Right atrium auricular region (tissue), 2 donors: ENCODE data around the gene MMP20. TPM values are rescaled to one million over a fixed set of nuclear protein-coding genes. Genes with fewer than 3 reads are reported as not detected.

ENCODE experiments used
- DNase-seq: peaks from one replicate; pipeline ENCODE4 v3.0.0-alpha.2; 2019; ENCODE audit warnings: low spot score
- H3K27ac ChIP-seq, 2 donors: fragments of 200-600 bp; sonication (generic); 1 replicate in 1 of 2; 2 replicates in 1 of 2; pipeline ENCODE4 v1.5.1; 2016 to 2019
- H3K27me3 ChIP-seq, 2 donors: fragments of 200-600 bp; sonication (generic); one replicate each; pipeline versions ENCODE4 v1.5.1 to v1.6.0; 2017 to 2019
- H3K36me3 ChIP-seq: fragments of 200-600 bp; sonication (generic); one replicate; pipeline ENCODE4 v1.5.1; 2016
- H3K4me1 ChIP-seq, 2 donors: fragments of 200-600 bp; sonication (generic); one replicate each; pipeline versions ENCODE4 v1.5.1 to v1.6.0; 2017 to 2019
- H3K4me3 ChIP-seq, 2 donors: fragments of 200-600 bp; sonication (generic); 1 replicate in 1 of 2; 2 replicates in 1 of 2; pipeline ENCODE4 v1.5.1; 2017 to 2019; ENCODE audit warnings: mild to moderate bottlenecking in 1 of 2, moderate library complexity in 1 of 2
- H3K9me3 ChIP-seq, 2 donors: fragments of 200-600 bp; sonication (generic); one replicate each; pipeline ENCODE4 v1.5.1; 2019
- total RNA-seq, 2 donors: library from RNA; depleted of rRNA; stranded (reverse); fragments of >200 nt; gene quantifications; one replicate each; pipeline ENCODE4 v1.1.0, GENCODE V29; 2016
- TF ChIP-seq, protein P1 (sequence below), 2 donors: fragments of 200-600 bp; sonication (generic); IDR thresholded peaks; one replicate each; pipeline ENCODE4 v1.5.1; 2019; ENCODE audit warnings: antibody characterized with exemption in 2 of 2

Gene MMP20
- total RNA-seq, 2 donors from 2014 or later = not detected

GRCh38 chr11:102581066-102581465 is 44.1 kb downstream of the MMP20 start:
- H3K27me3 ChIP-seq = no peaks in the 10 kb centered on the region
- H3K36me3 ChIP-seq = no peaks in the 10 kb centered on the region
- H3K4me3 ChIP-seq = no peak overlapping the region
- no peak overlapping the region for H3K27ac ChIP-seq
- TF ChIP-seq, protein P1, sequence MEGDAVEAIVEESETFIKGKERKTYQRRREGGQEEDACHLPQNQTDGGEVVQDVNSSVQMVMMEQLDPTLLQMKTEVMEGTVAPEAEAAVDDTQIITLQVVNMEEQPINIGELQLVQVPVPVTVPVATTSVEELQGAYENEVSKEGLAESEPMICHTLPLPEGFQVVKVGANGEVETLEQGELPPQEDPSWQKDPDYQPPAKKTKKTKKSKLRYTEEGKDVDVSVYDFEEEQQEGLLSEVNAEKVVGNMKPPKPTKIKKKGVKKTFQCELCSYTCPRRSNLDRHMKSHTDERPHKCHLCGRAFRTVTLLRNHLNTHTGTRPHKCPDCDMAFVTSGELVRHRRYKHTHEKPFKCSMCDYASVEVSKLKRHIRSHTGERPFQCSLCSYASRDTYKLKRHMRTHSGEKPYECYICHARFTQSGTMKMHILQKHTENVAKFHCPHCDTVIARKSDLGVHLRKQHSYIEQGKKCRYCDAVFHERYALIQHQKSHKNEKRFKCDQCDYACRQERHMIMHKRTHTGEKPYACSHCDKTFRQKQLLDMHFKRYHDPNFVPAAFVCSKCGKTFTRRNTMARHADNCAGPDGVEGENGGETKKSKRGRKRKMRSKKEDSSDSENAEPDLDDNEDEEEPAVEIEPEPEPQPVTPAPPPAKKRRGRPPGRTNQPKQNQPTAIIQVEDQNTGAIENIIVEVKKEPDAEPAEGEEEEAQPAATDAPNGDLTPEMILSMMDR (IDR thresholded peaks at IDR 0.05) = no peak
- no peak for DNase-seq
- H3K4me1 ChIP-seq = no peaks in the 10 kb centered on the region
- H3K9me3 ChIP-seq = no peaks in the 10 kb centered on the region

GRCh38 chr11:102580185-102580951 is 44.8 kb downstream of the MMP20 start:
- no peak overlapping the region for H3K27ac ChIP-seq
- H3K36me3 ChIP-seq = no peaks in the 10 kb centered on the region
- no peaks in the 10 kb centered on the region for H3K9me3 ChIP-seq
- H3K4me3 ChIP-seq = no peak overlapping the region
- no peaks in the 10 kb centered on the region for H3K4me1 ChIP-seq
- no peaks in the 10 kb centered on the region for H3K27me3 ChIP-seq
- TF ChIP-seq, protein P1 (IDR thresholded peaks at IDR 0.05) = no peak
- DNase-seq = no peak

GRCh38 chr11:102577723-102578122 is 47.4 kb downstream of the MMP20 start:
- H3K36me3 ChIP-seq = no peaks in the 10 kb centered on the region
- no peak overlapping the region for H3K27ac ChIP-seq
- no peak for DNase-seq
- H3K27me3 ChIP-seq = no peaks in the 10 kb centered on the region
- H3K4me1 ChIP-seq = no peaks in the 10 kb centered on the region
- TF ChIP-seq, protein P1 (IDR thresholded peaks at IDR 0.05) = no peak
- H3K4me3 ChIP-seq = no peak overlapping the region
- H3K9me3 ChIP-seq = no peaks in the 10 kb centered on the region

GRCh38 chr11:102577182-102577581 is 48.0 kb downstream of the MMP20 start:
- Histone ChIP-seq H3K4me1 (no peaks in the 10 kb centered on the region), H3K4me3 (no peak overlapping the region), H3K36me3 (no peaks in the 10 kb centered on the region), H3K27me3 (no peaks in the 10 kb centered on the region), H3K9me3 (no peaks in the 10 kb centered on the region), H3K27ac (no peak overlapping the region)
- DNase-seq = no peak
- TF ChIP-seq, protein P1 (IDR thresholded peaks at IDR 0.05) = no peak

DNA sequence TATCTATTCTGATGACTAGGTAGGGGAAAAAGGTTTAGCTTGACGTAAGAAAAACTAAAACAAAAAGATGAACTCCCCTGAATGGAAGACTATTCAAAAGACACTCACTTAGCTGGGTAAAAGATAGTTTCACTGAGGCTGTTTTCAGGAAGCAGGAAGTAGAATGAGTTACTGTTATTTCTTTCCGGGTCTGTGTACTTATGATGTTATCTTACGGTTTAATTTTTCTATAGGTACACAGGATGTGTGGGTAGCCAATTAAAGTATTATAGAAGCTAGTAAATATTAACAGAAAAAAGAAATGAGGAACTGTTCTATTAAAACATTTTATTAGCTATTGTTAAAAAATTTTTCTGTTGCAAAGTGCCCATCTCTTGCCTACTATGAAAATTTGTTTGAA is 48.8 kb downstream of the MMP20 start:
- no peaks in the 10 kb centered on the region for H3K4me1 ChIP-seq
- no peak overlapping the region for H3K27ac ChIP-seq
- no peaks in the 10 kb centered on the region for H3K9me3 ChIP-seq
- H3K27me3 ChIP-seq = no peaks in the 10 kb centered on the region
- DNase-seq = no peak
- no peak overlapping the region for H3K4me3 ChIP-seq
- TF ChIP-seq, protein P1 (IDR thresholded peaks at IDR 0.05) = no peak
- H3K36me3 ChIP-seq = no peaks in the 10 kb centered on the region

- DNase-seq = no peak
- TF ChIP-seq, protein P1 (IDR thresholded peaks at IDR 0.05) = no peak
- no peak overlapping the region for H3K4me3 ChIP-seq
- H3K4me1 ChIP-seq = no peaks in the 10 kb centered on the region
- H3K27ac ChIP-seq = no peak overlapping the region
- H3K36me3 ChIP-seq = no peaks in the 10 kb centered on the region
- H3K27me3 ChIP-seq = no peaks in the 10 kb centered on the region
- H3K9me3 ChIP-seq = no peaks in the 10 kb centered on the region
These were observed 50.1 kb downstream of the MMP20 start for GRCh38 chr11:102575012-102575411.
